ENCODE measurements around the gene ZBTB4.
"Not testable (repeated sequence)": the region's sequence is repeated elsewhere in the genome, so short reads cannot be mapped to it uniquely, and the experiment has no call there.

ZBTB4 gene

DNA sequence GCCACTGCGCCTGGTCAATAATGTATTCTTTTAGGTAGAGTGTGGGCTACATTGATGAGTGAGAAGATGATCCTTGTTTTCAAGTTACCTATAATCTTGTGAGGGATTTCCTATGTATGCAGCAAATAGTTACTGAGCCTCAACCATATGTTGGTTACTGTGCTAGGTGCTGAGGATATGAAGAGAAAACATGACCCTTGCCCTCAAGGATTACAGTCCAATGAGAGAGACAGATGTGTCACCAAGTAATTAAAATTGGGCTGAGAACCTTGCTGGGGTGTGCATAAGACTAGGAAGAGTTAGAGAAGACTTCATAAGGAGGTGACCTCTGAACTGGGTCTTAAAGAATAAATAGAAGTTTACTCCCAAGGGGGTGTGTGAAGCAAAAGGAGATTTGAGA lies 12.2 kb upstream of the ZBTB4 start:
- DNase-seq (ENCODE audit: low spot score) = no peak

DNA sequence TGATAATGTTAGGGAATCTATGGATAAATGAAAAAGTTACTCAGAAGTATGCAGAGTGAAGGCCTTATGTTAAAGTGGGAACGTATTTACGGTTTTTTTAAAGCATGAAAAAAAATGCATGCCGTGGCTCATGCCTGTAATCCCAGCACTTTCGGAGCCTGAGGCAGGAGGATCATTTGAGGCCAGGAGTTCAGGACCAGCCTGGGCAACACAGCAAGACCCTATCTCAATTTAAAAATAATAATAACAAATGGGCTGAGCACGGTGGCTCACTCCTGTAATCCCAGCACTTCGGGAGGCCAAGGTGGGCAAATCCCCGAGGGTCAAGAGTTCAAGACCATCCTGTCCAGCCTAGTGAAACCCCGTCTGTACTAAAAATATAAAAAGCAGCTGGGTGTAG lies 10.7 kb upstream of the ZBTB4 start:
- DNase-seq (ENCODE audit: low spot score) = no peak

DNA sequence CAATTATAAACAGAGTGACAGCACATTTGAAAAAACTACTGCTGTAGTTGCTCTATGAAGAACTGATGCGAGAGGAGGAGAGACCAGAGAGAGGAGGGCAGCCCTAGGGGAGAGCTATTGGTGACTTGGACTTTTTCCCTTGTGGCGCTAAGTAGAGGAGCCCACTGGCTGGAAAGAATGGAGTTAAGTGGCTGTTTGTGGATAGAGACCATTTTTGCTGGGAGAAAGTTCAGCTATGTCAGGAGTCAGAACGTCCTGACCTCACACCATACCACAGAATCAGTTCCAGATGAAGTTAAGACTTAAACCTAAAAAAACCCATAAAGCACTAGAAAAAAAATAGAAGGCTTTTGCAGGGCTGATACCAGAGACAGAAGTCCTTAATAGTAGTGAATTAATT lies 6.8 kb upstream of the ZBTB4 start:
- DNase-seq (ENCODE audit: low spot score) = no peak

DNA sequence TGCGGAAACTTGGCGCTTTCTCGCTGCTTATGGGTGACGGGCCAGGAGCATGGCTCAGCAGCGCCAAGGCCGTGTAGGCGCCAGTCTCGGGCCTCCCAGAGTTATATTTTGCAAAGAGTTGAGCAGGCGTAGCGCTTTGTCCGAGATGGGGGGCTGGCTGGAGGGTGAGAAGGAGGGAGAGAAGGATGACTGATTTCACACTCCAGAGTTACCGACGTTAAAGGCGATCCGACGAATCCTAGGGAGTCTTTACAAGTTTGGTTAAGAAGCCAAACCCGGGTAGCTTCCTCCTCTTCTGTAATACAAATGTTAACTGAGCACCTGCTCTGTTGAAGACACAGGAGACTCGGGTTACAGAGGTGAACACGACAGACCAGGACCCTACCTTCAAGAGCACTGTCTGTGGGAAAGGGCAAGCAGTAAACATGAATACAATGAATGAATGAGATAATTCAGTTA lies 5.5 kb upstream of the ZBTB4 start:
- DNase-seq (ENCODE audit: low spot score) = no peak

DNA sequence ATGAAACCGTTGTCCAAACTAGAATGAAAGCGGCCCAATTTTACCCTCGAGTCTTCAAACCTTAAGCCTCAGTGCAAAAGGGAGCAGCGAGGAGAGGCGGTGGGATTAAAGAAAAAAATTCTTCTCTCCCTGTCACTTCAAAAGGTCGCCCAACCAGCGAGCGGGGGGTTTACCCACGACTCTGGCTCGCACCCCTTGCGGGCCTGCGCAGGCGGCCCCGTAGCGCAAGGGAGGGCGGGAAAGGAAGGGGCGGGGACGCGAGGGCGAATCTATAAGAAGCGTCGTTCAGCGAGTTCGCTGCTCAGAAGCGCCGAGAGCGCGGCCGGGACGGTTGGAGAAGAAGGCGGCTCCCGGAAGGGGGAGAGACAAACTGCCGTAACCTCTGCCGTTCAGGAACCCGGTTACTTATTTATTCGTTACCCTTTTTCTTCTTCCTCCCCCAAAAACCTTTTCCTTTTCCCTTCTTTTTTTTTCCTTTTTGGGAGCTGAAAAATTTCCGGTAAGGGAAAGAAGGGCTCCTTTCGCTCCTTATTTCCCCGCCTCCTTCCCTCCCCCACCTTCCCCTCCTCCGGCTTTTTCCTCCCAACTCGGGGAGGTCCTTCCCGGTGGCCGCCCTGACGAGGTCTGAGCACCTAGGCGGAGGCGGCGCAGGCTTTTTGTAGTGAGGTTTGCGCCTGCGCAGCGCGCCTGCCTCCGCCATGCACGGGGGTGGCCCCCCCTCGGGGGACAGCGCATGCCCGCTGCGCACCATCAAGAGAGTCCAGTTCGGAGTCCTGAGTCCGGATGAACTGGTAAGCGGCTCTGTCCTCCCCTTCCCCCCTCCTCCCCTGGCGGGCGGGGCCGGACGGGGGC lies 4.9 kb upstream of the ZBTB4 start, which contains the start of gene POLR2A:
TSS of gene POLR2A (plus strand) at position 300 of the 852 bp plus-strand sequence.
- peak; percentile 98 for DNase-seq (ENCODE audit: low spot score)

DNA sequence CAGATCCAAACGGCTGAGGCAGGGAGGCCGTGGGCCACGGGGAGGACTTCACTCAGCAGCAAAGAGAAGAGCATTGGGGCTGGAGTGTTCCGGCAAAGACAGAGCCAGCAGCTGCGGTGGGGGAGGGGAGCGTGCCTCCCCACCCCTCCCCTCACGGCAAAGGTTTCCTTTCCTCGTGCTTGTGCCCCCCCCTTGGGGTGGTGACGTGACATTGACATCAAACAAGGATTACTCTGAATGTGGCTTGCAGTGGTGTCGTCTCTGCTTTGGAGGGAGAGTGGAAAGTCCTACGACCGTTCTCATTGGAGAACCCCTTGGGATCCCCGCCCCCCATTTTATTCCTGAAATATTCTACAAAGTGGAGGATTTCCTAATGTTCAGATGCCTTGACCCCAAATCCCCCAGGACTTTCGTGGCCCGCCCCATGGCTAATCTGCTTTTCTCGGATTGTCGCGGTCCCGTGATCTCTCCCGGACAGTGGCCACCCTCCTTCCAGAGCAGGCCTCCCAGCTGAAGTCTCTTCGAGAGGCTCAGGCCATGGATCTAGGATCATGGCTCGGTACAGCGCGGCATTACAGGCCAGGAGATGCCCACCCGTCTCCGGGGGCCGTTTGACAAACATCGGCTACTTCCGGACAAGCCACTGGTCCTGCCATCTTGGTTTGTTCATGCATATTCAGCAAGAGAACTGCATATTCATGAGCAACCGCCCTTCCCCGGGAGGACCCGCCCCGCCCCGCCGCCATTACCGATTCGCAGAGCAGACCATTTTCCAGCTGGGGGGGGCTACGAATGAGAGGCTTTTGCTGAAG lies 4.0 kb upstream of the ZBTB4 start:
- DNase-seq (ENCODE audit: low spot score) = peak; percentile 94

DNA sequence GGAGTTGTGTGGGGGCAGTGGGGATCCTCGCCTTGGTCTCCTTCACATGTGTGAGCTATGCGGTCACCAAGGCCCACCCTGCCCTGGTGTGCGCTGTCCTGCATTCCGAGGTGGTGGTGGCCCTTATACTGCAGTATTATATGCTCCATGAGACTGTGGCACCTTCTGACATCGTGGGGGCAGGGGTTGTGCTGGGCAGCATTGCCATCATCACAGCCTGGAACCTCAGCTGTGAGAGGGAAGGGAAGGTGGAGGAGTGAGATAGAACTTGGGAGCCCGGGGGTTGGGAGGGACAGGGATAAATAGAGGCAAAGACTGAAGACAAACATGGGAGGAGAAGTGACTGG lies 3.3 kb upstream of the ZBTB4 start:
- not testable (repeated sequence) for DNase-seq (ENCODE audit: low spot score)

DNA sequence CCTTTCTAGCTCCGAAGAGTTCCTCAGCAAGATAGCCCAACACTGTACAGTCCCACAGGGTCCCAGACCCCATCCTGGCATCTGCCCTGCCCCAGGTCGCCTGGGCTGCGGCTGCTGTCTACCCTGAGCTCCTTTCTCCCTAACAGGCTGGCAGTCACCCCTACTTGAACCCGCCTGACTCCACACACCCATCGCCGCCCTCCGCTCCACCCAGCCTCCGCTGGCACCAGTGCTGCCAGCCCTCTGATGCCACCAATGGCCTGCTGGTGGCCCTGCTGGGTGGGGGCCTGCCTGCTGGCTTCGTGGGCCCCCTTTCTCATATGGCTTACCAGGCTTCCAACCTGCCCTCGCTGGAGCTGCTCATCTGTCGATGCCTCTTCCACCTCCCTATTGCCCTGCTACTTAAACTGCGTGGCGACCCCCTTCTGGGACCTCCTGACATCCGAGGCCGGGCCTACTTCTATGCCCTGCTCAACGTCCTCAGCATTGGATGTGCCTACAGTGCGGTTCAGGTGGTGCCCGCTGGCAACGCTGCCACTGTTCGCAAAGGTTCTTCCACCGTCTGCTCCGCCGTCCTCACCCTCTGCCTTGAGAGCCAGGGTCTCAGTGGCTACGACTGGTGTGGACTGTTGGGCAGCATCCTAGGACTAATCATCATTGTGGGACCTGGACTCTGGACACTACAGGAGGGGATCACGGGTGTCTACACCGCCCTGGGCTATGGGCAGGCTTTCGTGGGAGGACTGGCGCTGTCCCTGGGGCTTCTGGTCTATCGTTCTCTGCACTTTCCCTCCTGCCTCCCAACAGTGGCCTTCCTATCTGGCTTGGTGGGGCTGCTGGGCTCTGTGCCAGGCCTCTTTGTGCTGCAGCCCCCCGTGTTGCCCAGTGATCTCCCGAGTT lies 2.7 kb upstream of the ZBTB4 start:
- not testable (repeated sequence) for DNase-seq (ENCODE audit: low spot score)

DNA sequence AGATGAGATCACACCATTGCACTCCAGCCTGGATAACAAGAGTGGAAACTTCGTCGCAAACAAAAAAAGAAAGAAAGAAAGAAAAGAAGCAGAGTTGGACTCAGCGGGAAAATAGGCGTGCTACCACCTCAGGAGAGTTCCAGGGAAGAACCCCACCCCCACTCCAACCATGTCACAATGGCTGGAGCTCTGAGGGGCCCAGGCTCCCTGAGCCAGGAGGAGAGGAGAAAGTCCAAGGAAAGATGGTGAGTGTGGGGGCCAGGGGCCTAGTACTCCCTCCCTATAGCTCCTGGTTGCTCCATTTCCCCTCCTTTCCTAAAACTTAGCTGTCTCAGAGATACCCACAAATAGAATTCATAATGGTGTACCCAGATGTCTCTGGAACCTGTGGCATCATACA lies 1.8 kb upstream of the ZBTB4 start, which contains the start of gene SLC35G6:
TSS of gene SLC35G6 (plus strand) at position 172 of the 400 bp plus-strand sequence. CDS start at position 243, 71 bp downstream.
- DNase-seq (ENCODE audit: low spot score) = not testable (repeated sequence)

DNA sequence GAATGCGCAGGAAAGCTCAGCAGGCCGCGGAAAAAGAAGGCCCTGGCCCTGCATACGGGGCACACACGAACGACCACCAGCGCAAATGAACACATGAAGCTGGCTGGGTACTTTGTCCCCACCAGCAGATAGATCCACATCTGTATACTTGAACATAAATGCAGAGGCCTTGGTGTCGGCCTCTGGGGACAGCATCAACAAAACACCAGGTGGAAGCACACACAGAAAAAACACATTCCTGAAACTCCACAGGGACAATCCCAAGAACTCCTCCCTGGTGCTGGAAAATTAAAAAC lies 606 bp upstream of the ZBTB4 start:
- no peak for DNase-seq (ENCODE audit: low spot score)

DNA sequence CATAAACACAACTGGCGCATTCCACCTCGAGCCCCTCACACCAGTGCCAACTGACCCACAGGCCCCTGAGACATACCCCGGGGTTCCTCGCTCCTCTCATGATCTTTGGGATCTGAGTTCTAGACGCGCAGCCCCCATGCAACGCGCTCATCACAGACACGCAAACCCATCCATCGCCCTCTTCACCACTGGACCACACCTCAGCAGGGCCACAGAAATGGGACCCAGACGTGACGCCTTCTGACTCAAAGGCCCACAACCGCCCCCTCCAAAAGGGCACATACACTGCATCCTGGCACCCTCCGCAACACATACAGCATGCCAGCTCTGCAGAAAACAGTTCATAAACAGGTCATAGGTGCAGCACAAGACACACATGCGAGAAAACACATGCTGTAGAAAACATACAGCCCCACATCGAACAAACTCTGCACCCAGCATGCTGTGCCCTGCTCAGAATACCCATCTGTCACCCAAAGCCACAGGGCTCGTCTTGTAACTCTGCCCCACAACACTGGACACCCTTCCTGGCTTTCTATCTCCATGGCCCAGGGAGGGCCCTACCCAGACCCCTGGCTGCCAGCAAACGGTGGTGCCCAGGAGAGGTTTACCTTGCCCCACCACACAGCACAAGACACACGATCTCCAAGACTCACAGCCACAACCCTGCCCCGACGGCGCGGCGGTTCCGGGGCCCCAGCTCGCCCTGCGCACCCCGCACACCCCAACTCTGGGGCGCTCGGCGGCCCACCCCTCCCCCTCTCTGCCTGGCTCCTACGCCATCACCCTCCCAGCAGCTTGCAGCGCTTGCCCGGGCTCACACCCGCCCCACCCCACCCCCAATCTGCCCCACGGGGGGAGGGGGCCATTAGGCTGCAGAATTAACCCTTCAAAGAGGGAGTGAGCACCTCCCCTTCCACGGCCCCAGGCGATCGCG lies 887 bp downstream of the ZBTB4 start:
- DNase-seq (ENCODE audit: low spot score) = peak; percentile 31

DNA sequence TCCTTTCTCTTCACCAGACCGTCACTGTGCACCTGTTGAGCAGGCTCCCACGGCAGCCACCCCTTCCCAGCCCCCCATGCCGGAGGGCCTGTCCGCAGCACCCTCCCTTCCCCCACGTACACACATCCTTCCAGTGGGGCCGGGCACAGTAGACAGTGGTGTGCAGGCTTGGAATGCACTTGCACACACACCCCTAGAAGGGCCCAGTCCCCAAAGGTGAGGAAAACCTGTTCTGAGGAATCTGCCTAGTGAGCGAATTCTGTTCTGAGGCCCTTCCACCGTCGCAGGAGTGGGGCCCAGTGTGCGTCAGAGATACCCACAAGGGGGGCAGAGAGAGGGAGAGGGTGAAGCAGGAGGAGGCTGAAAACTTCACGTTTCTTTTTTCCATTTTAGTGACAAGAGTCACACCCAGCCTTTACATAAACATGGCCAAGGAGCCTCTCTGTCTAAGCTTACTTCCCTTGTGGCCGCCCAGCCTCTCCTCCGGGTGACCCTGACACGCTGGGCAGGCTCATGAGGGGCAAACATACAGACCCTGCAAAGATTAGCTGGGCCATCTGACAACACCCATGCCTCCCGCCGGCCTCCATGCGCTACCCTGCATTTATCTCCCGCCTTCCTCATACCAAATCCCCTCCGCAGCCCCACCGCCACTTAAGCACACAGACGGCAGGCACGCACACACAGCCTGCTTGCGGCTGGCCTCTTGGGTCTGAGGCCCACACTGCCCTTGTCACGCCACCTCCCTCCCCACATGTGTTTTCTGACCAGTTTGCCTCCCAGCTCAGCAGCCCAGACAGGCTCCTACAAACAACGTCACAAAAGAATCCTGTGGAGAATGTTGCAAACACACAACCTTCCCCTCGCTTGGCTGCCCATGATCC lies 1.8 kb downstream of the ZBTB4 start:
- no peak for DNase-seq (ENCODE audit: low spot score)

DNA sequence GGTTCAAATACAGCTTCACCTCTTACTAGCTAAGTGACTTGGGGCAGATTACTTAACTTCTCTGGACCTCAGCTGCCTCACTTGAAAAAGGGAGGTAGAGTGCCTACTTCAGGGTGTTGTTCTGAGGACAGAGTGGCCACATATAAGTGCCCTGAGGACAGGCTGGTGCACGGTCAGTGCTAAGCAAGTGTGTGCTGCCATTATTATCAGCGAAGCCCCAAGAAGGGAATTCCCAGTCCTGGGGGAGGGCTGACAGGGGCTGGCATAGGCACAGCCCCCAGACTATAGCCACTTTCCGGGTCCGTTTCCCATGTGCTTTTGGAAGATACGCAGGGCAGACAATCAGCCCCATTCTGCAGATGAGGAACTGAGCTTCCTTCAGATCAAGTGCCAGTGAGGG lies 2.5 kb downstream of the ZBTB4 start:
- no peak for DNase-seq (ENCODE audit: low spot score)

DNA sequence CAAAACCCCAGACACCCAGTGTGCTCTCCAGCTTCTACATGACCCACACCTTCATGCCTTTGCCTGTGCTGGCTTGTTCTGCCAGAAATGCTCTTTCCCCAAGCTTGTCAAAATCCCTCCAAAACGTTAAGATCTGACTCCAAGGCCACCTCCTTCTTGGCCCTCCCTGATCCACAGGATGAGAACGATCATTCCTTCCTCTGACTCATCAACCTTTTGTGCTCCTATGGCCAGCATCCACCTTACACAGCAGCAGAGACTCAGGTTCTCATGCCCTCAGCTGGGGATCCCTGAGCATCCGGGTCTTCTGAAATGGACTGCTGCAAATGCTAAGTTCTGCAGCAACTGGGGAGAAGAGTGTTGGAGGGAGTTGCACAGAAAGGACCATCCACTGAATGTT lies 2.9 kb downstream of the ZBTB4 start:
- no peak for DNase-seq (ENCODE audit: low spot score)

DNA sequence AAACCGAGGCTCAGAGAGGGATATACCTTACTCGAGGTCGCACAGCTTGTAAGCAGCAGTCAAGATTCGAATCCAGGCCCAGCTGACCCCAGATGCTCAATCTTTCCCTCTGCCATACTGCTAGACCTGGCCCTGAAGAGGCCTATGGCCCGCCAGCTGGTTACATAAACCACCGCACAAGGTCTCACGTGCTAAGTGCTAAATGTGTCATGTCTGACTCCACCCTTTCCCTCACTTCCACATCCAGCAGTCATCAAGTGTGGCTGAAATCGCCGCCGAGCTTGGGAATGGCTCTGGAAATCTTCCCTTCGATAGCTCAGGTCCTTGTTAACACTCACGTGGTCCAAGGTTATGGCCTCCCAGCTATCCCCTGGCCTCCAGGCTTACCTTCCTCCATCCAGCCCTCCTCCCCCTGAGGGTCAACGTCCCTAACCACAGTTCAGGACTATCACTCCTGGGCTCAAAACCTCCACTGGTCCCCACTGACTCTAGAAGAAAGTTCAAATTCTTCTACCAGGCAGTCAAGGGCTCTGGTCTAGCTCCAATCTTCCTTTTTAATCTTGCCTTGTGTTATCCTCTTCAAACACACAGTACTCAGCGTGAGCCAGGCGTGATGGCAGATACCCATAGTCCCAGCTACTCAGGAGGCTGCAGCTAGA lies 3.5 kb downstream of the ZBTB4 start:
- no peak for DNase-seq (ENCODE audit: low spot score)

DNA sequence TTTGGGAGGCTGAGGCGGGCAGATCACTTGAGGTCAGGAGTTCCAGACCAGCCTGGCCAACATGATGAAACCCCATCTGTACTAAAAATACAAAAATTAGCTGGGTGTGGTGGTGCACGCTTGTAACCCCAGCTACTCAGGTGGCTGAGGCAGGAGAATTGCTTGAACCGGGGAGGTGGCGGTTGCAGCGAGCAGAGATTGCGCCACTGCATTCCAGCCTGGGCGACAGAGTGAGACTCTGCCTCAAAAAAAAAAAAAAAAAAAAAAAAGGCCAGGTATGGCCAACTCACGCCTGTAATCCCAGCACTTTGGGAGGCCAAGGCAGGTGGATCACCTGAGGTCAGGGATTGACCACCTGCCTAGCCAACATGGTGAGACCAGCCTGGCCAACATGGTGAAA lies 4.7 kb downstream of the ZBTB4 start:
- DNase-seq (ENCODE audit: low spot score) = not testable (repeated sequence)

DNA sequence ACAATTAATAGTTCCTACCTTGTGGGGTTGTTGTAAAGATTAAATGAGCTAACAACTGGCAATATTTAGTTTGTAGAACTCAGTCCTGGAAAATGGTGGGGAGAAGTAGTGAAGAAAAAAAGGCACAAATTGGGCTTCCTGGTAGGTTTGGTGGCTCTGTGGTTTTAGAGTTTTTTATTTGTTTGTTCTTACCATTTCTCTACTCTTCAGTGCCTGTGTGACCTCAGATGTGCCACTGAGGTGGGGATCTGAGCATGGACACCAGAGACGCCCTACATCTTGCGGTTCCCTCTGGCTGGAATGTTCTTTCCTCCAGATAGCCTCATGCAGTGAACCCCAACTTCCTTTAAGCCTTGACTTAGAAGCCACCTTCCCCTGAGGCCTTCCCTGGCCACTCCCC lies 7.7 kb downstream of the ZBTB4 start:
- DNase-seq (ENCODE audit: low spot score) = no peak

DNA sequence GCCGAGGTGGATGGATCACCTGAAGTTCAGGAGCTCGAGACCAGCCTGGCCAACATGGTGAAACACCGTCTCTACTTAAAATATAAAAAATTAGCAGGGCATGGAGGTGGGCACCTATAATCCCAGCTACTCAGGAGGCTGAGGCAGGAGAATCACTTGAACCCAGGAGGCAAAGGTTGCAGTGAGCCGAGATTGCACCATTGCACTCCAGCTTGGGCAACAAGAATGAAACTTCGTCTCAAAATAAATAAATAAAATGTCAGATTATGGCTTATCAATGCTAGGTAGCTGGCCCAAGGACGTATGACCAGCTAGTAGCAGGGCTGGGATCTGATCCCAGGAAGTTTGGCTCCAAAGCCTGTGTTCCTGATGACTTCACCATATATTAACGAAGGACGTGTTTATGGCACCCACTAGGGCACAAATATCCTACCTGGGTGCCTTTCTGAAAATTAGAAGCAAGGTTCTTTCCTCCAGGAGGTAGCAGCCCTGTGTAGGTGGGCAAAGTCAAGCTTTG lies 8.9 kb downstream of the ZBTB4 start:
- not testable (repeated sequence) for DNase-seq (ENCODE audit: low spot score)

DNA sequence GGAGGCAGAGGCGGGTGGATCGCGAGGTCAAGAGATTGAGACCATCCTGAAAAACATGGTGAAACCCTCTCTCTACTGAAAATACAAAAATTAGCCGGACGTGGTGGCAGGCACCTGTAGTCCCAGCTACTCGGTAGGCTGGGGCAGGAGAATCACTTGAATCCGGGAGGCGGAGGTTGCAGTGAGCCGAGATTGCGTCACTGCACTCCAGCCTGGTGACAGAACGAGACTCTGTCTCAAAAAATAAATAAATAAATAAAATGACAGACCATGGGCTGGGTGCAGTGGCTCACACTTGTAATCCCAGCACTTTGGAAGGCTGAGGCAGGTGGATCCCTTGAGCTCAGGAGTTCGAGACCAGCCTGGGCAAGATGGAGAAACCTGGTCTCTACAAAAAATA lies 9.6 kb downstream of the ZBTB4 start:
- not testable (repeated sequence) for DNase-seq (ENCODE audit: low spot score)

Measured in activated CD4-positive, alpha-beta T cell treated with anti-CD3 and anti-CD28 coated beads, Interleukin-2, Interleukin-4, amounts not matched to agents 100 ng/mL and 50 ng/mL, durations not matched to agents 16 hours and 8 hours (primary cell).